ENCODE results near the gene ZNF764.

ZNF764 gene

GRCh38 chr16:30521476-30521872, 36.7 kb downstream of the ZNF764 start:
- Histone ChIP-seq H4K20me1 (ENCODE audit: insufficient read depth, low read length, poor library complexity, severe bottlenecking) (peaks cover 10% of the 10 kb centered on the region), H3F3A (ENCODE audit: low read depth) (no peaks in the 10 kb centered on the region), H3K27me3 (ENCODE audit: insufficient read depth, low read length, poor library complexity, severe bottlenecking) (no peaks in the 10 kb centered on the region), H3K9me3 (ENCODE audit: insufficient read depth, low read depth, low read length) (no peaks in the 10 kb centered on the region), H3K79me2 (ENCODE audit: insufficient read depth, low read length) (peaks cover 10% of the 10 kb centered on the region; the same call in 1 of the 2 replicates), H2AFZ (ENCODE audit: low read length) (no peak overlapping the region), H3K9me2 (replicated peaks; ENCODE audit: low read depth, low read length) (no peaks in the 10 kb centered on the region), H3K4me2 (ENCODE audit: low read depth, low read length, poor library complexity, severe bottlenecking) (no peak overlapping the region), H3K4me1 (ENCODE audit: insufficient read depth, low read length, poor library complexity, severe bottlenecking) (peaks cover 9% of the 10 kb centered on the region), H3K36me3 (ENCODE audit: insufficient read depth, low read length) (no peaks in the 10 kb centered on the region; the same call in 1 of the 2 replicates), H3K9ac (ENCODE audit: low read depth, low read length, poor library complexity, severe bottlenecking) (no peak overlapping the region), H3K4me3 (ENCODE audit: low read length, poor library complexity, severe bottlenecking) (no peak overlapping the region)
- TF ChIP-seq CTCF (conservative IDR thresholded peaks at IDR 0.05; ENCODE audit: low read length) (no peak), EZH2phosphoT487 (IDR thresholded peaks at IDR 0.05; ENCODE audit: borderline replicate concordance) (no peak)

GRCh38 chr16:30519120-30520049, 38.8 kb downstream of the ZNF764 start:
- Histone ChIP-seq H3K4me1 (ENCODE audit: insufficient read depth, low read length, poor library complexity, severe bottlenecking) (peaks cover 9% of the 10 kb centered on the region), H3F3A (ENCODE audit: low read depth) (no peaks in the 10 kb centered on the region), H3K9me2 (replicated peaks; ENCODE audit: low read depth, low read length) (no peaks in the 10 kb centered on the region), H3K4me3 (ENCODE audit: low read length, poor library complexity, severe bottlenecking) (no peak overlapping the region), H2AFZ (ENCODE audit: low read length) (no peak overlapping the region), H3K79me2 (ENCODE audit: insufficient read depth, low read length) (no peaks in the 10 kb centered on the region; the same call in 1 of the 2 replicates), H3K36me3 (ENCODE audit: insufficient read depth, low read length) (no peaks in the 10 kb centered on the region; the same call in 1 of the 2 replicates), H3K27me3 (ENCODE audit: insufficient read depth, low read length, poor library complexity, severe bottlenecking) (no peaks in the 10 kb centered on the region), H3K4me2 (ENCODE audit: low read depth, low read length, poor library complexity, severe bottlenecking) (peak overlapping the region; percentile 24), H4K20me1 (ENCODE audit: insufficient read depth, low read length, poor library complexity, severe bottlenecking) (no peaks in the 10 kb centered on the region), H3K9ac (ENCODE audit: low read depth, low read length, poor library complexity, severe bottlenecking) (no peak overlapping the region), H3K9me3 (ENCODE audit: insufficient read depth, low read depth, low read length) (no peaks in the 10 kb centered on the region)
- TF ChIP-seq EZH2phosphoT487 (IDR thresholded peaks at IDR 0.05; ENCODE audit: borderline replicate concordance) (no peak), CTCF (conservative IDR thresholded peaks at IDR 0.05; ENCODE audit: low read length) (no peak)

- Histone ChIP-seq H3K36me3 (ENCODE audit: insufficient read depth, low read length) (peaks cover 4% of the 10 kb centered on the region; the same call in 1 of the 2 replicates), H3K4me1 (ENCODE audit: insufficient read depth, low read length, poor library complexity, severe bottlenecking) (peaks cover 9% of the 10 kb centered on the region), H3K27me3 (ENCODE audit: insufficient read depth, low read length, poor library complexity, severe bottlenecking) (no peaks in the 10 kb centered on the region), H3K4me2 (ENCODE audit: low read depth, low read length, poor library complexity, severe bottlenecking) (no peak overlapping the region), H3K9ac (ENCODE audit: low read depth, low read length, poor library complexity, severe bottlenecking) (no peak overlapping the region), H3F3A (ENCODE audit: low read depth) (no peaks in the 10 kb centered on the region), H3K79me2 (ENCODE audit: insufficient read depth, low read length) (no peaks in the 10 kb centered on the region), H3K9me3 (ENCODE audit: insufficient read depth, low read depth, low read length) (no peaks in the 10 kb centered on the region), H4K20me1 (ENCODE audit: insufficient read depth, low read length, poor library complexity, severe bottlenecking) (no peaks in the 10 kb centered on the region), H2AFZ (ENCODE audit: low read length) (no peak overlapping the region), H3K9me2 (replicated peaks; ENCODE audit: low read depth, low read length) (no peaks in the 10 kb centered on the region), H3K4me3 (ENCODE audit: low read length, poor library complexity, severe bottlenecking) (no peak overlapping the region)
- no peak for TF ChIP-seq CTCF (conservative IDR thresholded peaks at IDR 0.05; ENCODE audit: low read length)
These were observed 39.6 kb downstream of the ZNF764 start for GRCh38 chr16:30518552-30518951.
